Activated B cell treated with CpG ODN at 0.5 μM for 24 hours (primary cell): ENCODE measurements around the gene PTPN2. TPM values are rescaled to one million over a fixed set of nuclear protein-coding genes. Genes with fewer than 3 reads are reported as not detected.

Experiments used
- ATAC-seq: fragments of 200-7000 bp; cut with Tn5 transposase; one replicate; pipeline ENCODE4 v1.10.0; 2021; ENCODE audit warnings: low read depth, mild to moderate bottlenecking, moderate library complexity
- CTCF ChIA-PET: fragments of 350-600 bp; sonication (Branson Sonifier 250); formaldehyde crosslinking; loops from one replicate; lab custom pipeline; 2021; ENCODE audit warnings: antibody characterized with exemption; lab: Charles Lee
- POLR2A ChIA-PET: fragments of 350-600 bp; sonication (Branson Sonifier 250); formaldehyde crosslinking; loops from one replicate; lab custom pipeline; 2021; ENCODE audit warnings: antibody characterized with exemption; lab: Charles Lee
- DNase-seq: peaks from one replicate; pipeline ENCODE4 v3.0.0; 2022
- H3K27ac Mint-ChIP-seq: one replicate; pipeline ENCODE4 v1.8.0; 2020; ENCODE audit warnings: mixed read lengths
- H3K27me3 Mint-ChIP-seq: one replicate; pipeline ENCODE4 v1.8.0; 2021; ENCODE audit warnings: mixed read lengths
- H3K36me3 Mint-ChIP-seq: one replicate; pipeline ENCODE4 v1.8.0; 2021; ENCODE audit warnings: low read depth, mixed read lengths
- H3K4me1 Mint-ChIP-seq: one replicate; pipeline ENCODE4 v1.8.0; 2021; ENCODE audit warnings: mixed read lengths
- H3K4me3 Mint-ChIP-seq: one replicate; pipeline ENCODE4 v1.8.0; 2020; ENCODE audit warnings: mild to moderate bottlenecking, mixed read lengths
- H3K9me3 Mint-ChIP-seq: one replicate; pipeline ENCODE4 v1.8.0; 2020; ENCODE audit warnings: mixed read lengths
- intact Hi-C: fragments of 100-400 bp; cut with micrococcal nuclease; formaldehyde crosslinking; loops from one replicate; pipeline ENCODE4 v1.15.1; 2024
- total RNA-seq: library from RNA; stranded (reverse); gene quantifications from 2 replicates; pipeline ENCODE4 v1.2.3, GENCODE V29; 2022
- TF ChIP-seq, protein P1 (sequence below): fragments of 200-600 bp; IDR thresholded peaks from one replicate; pipeline ENCODE4 v1.8.0; 2022; ENCODE audit warnings: antibody characterized with exemption, mild to moderate bottlenecking

Gene PTPN2
- total RNA-seq, 1 donor from 2014 or later: 76.5 TPM

DNA sequence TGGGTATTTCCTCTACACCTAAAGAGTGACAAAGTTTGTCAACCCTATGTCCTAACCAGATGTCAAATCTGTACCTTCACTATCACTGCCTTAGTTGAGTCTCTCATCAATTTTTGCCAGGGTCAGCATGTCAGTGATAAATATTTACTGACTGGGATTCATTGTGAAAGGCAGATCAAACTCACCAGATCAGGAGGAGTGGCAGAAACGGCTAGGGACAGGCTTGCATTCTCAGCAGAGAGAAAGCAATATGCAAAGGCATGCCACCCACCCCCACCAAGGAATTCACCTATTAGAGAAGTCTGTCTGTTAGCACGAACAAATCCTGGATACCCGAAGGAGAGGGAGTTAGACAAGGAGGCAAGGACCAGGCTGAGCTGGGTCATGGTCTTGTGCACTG is 62.6 kb downstream of the PTPN2 start:
- intact Hi-C loops: no loop called here
- no peak overlapping the region for H3K27ac Mint-ChIP-seq
- no peak overlapping the region for H3K4me3 Mint-ChIP-seq
- no peaks in the 10 kb centered on the region for H3K27me3 Mint-ChIP-seq
- TF ChIP-seq, protein P1, sequence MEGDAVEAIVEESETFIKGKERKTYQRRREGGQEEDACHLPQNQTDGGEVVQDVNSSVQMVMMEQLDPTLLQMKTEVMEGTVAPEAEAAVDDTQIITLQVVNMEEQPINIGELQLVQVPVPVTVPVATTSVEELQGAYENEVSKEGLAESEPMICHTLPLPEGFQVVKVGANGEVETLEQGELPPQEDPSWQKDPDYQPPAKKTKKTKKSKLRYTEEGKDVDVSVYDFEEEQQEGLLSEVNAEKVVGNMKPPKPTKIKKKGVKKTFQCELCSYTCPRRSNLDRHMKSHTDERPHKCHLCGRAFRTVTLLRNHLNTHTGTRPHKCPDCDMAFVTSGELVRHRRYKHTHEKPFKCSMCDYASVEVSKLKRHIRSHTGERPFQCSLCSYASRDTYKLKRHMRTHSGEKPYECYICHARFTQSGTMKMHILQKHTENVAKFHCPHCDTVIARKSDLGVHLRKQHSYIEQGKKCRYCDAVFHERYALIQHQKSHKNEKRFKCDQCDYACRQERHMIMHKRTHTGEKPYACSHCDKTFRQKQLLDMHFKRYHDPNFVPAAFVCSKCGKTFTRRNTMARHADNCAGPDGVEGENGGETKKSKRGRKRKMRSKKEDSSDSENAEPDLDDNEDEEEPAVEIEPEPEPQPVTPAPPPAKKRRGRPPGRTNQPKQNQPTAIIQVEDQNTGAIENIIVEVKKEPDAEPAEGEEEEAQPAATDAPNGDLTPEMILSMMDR: no peak
- H3K9me3 Mint-ChIP-seq: no peaks in the 10 kb centered on the region
- no peak for ATAC-seq
- DNase-seq: no peak
- peaks cover 73% of the 10 kb centered on the region for H3K36me3 Mint-ChIP-seq
- ChIA-PET CTCF (no interaction called here), POLR2A (interaction anchor here (0.6 kb wide), 1 partner anchor 155 kb away, joined by 6 read pairs; no protein-coding TSS in a partner anchor)
- no peaks in the 10 kb centered on the region for H3K4me1 Mint-ChIP-seq

DNA sequence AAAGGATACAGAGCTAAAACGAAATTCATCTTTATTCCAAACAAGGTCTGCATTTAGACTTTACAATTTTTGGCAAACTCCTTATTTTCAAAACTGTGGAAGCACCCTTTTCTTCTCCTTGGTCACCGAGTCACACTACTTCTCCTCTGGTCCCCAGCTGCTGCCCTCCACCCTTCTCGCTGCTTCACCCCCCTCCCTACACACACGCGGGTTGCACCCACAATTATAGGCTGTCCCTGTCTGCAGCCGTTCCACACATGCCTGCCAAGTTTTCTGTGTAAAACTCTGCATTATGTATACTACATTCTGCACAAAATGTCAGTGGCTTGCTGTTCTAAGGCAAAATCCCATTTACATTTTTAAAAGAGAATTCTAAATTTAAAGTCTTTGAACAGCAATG is 63.5 kb downstream of the PTPN2 start:
- no peak overlapping the region for H3K4me3 Mint-ChIP-seq
- H3K27ac Mint-ChIP-seq: no peak overlapping the region
- intact Hi-C loops: no loop called here
- TF ChIP-seq, protein P1: no peak
- H3K36me3 Mint-ChIP-seq: peaks cover 75% of the 10 kb centered on the region
- CTCF ChIA-PET: no interaction called here
- no peak for DNase-seq
- POLR2A ChIA-PET: no interaction called here
- no peaks in the 10 kb centered on the region for H3K4me1 Mint-ChIP-seq
- ATAC-seq: no peak
- H3K9me3 Mint-ChIP-seq: no peaks in the 10 kb centered on the region
- no peaks in the 10 kb centered on the region for H3K27me3 Mint-ChIP-seq

DNA sequence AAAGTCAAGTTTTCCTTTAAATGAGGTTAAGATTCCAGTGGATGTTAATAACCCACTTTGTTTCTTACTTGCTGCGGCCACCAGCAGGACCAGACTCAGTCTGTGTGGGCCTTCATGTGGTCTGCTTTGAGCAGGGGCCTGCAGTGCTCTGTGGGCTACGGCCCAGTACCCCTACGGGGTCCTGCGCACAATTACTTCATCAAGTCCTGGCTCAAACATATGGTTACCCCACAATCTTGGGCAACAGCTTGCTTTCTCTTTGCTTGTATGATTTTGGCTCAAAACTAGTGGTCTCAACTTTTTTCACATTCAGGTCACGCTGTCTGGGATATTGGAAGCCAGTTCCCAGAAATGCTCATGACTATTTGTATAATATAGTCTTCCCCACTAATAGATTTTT is 64.2 kb downstream of the PTPN2 start:
- Mint-ChIP-seq H3K4me3 (no peak overlapping the region), H3K9me3 (no peaks in the 10 kb centered on the region), H3K27ac (peak overlapping the region; percentile 6), H3K27me3 (no peaks in the 10 kb centered on the region), H3K36me3 (peaks cover 70% of the 10 kb centered on the region), H3K4me1 (no peaks in the 10 kb centered on the region)
- TF ChIP-seq, protein P1: no peak
- intact Hi-C loops: no loop called here
- POLR2A ChIA-PET: interaction anchor here (0.6 kb wide), 1 partner anchor 63 kb away, joined by 4 read pairs; no protein-coding TSS in a partner anchor
- no peak for DNase-seq
- CTCF ChIA-PET: no interaction called here
- no peak for ATAC-seq

DNA sequence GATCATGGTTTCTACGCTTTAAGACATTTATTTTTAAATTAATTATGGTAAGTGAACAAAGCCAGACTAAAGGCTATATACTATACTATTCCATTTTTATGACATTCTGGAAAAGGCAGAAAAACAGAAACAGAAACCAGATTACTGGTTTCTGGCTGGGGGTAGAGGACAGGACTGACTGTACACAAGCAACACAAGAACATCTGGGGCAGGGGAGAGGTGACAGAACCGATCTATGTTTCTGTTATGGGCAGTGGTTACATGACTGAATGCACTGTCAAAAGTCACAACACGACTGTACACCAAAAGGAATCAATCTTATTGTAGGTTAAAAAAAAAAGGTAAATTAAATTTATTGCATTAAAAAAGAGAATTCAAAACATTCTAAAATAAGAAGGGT is 64.7 kb downstream of the PTPN2 start:
- intact Hi-C loops: no loop called here
- POLR2A ChIA-PET: interaction anchor here (0.6 kb wide), 1 partner anchor 64 kb away, joined by 4 read pairs; no protein-coding TSS in a partner anchor
- Mint-ChIP-seq H3K9me3 (no peaks in the 10 kb centered on the region), H3K4me3 (no peak overlapping the region), H3K27ac (no peak overlapping the region), H3K36me3 (peaks cover 70% of the 10 kb centered on the region), H3K4me1 (no peaks in the 10 kb centered on the region), H3K27me3 (no peaks in the 10 kb centered on the region)
- TF ChIP-seq, protein P1: no peak
- ATAC-seq (no peak), DNase-seq (no peak)
- CTCF ChIA-PET: no interaction called here

DNA sequence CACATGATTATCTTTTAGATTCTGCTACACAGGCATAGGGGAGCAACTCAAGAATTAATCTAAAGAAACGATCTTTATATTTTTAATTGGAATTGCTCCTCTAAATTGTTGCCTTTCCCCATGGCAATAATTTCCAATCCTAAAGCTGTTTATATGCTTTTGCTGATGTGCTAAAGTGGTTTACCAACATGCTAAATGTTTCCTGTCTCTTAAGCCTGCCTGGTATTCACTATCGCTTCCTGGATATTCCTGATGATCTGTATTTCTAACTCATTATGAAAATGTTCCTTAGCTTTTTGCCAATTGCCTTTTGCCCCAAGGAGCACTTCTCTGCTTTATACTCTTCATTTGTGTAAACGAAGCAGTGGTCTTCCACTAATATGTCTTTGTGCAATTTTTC is 65.8 kb downstream of the PTPN2 start:
- TF ChIP-seq, protein P1: no peak
- Mint-ChIP-seq H3K27ac (no peak overlapping the region), H3K4me1 (no peaks in the 10 kb centered on the region), H3K36me3 (peaks cover 71% of the 10 kb centered on the region), H3K9me3 (no peaks in the 10 kb centered on the region), H3K27me3 (no peaks in the 10 kb centered on the region), H3K4me3 (no peak overlapping the region)
- DNase-seq: no peak
- ChIA-PET CTCF (no interaction called here), POLR2A (interaction anchor here (0.7 kb wide), 1 partner anchor 10 kb away, joined by 3 read pairs; no protein-coding TSS in a partner anchor)
- ATAC-seq: no peak
- intact Hi-C loops: no loop called here
